HG02970 (cell line): ENCODE measurements around the gene ADISSP.
"Not testable (repeated sequence)": the region's sequence is repeated elsewhere in the genome, so short reads cannot be mapped to it uniquely, and the experiment has no call there.

ENCODE experiments used
- ATAC-seq: cut with Tn5 transposase; IDR thresholded peaks from one replicate; pipeline ENCODE4 v1.9.1; 2021; ENCODE audit warnings: mild to moderate bottlenecking, moderate library complexity, moderate number of reproducible peaks; ENCODE audit not compliant: unreplicated experiment, low FRiP score

Gene ADISSP

DNA sequence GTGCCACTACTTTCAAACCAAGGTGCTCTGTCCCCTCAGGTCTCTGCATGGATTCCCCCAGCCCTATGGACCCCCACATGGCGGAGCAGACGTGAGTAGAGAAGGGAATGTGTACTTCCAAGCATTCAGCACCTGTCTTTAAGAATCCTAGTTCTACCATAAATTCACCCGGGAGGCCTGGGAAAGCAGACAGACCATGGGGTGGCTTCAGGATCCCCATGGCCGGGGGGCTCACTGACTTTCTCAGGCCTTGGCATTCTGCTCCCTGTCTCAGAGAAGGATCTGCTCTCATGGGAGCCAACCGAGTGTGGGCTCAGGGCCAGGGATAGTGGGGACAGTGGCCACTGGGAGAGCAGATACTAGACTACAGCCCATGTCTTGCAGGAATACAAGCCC, 30.8 kb upstream of the ADISSP start:
- ATAC-seq = no peak

GRCh38 chr20:3797592-3798372, 30.2 kb upstream of the ADISSP start:
- no peak for ATAC-seq

DNA sequence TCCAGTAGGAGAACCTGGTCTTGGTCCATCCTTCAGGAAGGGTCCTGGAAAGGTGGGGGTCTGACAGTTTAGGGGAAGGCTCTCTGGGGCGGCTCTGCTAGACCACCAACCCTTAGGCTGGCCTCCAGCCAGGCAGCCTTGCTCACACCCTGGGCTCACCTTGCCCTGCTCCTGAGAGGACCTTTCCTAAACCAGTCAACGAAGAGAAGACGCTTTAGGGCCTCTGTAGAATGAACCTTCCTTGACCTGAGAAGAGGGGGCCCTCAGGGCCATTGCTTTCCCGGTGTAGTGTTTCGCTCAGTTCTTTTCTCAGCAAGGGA, 29.6 kb upstream of the ADISSP start:
- no peak for ATAC-seq

- peak; percentile 6 for ATAC-seq
Measured at GRCh38 chr20:3796477-3797225, 29.1 kb upstream of the ADISSP start.

GRCh38 chr20:3795511-3796468, 28.2 kb upstream of the ADISSP start, which contains the start of gene CDC25B:
Gene CDC25B, plus strand, starts transcription at chr20:3796310. Its CDS starts 222 bp downstream, at chr20:3796532.
- peak; percentile 50 for ATAC-seq

GRCh38 chr20:3794701-3795420, 27.3 kb upstream of the ADISSP start:
- ATAC-seq = no peak

DNA sequence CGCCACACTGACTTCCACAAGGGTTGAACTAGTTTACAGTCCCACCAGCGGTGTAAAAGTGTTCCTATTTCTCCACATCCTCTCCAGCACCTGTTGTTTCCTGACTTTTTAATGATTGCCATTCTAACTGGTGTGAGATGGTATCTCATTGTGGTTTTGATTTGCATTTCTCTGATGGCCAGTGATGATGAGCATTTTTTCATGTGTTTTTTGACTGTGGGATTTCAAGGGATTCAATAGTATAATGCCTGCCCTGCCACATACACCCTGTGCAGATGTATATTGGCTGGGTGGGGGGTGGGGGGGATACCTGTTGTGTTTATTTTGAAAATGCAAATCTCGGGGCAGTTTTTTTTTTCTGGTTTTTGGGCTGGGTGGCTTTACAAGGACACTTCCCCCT, 26.6 kb upstream of the ADISSP start:
- ATAC-seq = not testable (repeated sequence)

DNA sequence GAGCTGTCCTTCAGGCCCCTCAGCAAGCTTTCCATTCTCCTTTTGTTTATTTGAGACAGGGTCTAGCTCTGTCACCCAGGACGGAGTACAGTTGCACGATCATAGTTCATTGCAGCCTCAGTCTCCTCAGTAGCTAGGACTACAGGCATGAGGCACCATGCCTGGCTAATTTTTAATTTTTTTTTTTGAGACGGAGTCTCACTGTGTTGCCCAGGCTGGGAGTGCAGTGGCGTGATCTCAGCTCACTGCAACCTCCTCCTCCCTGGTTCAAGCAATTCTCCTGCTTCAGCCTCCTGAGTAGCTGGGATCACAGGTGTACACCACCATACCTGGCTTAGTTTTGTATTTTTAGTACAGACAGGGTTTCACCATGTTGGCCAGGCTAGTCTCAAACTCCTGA, 21.6 kb upstream of the ADISSP start:
- not testable (repeated sequence) for ATAC-seq

DNA sequence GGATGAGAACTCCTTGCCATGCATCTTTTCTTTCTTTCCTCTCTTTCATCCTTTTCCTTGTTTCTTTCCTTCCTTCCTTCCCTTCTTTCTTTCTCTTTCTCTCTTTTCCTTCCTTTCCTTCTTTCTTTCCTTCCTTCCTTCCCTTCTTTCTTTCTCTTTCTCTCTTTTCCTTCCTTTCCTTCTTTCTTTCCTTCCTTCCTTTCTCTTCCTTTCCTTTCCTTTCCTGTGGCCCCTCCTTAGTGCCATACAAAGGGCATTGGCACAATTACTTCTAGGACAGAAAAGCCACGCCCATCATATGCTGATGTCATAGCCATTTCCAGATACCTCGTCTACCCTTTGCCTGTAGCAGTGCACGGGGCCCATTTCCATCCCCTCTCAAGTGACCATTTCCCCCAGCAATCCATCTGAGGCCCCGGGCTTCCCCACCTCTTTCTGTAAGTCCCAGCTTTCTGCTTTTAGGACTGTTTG, 21.2 kb upstream of the ADISSP start:
- no peak for ATAC-seq

DNA sequence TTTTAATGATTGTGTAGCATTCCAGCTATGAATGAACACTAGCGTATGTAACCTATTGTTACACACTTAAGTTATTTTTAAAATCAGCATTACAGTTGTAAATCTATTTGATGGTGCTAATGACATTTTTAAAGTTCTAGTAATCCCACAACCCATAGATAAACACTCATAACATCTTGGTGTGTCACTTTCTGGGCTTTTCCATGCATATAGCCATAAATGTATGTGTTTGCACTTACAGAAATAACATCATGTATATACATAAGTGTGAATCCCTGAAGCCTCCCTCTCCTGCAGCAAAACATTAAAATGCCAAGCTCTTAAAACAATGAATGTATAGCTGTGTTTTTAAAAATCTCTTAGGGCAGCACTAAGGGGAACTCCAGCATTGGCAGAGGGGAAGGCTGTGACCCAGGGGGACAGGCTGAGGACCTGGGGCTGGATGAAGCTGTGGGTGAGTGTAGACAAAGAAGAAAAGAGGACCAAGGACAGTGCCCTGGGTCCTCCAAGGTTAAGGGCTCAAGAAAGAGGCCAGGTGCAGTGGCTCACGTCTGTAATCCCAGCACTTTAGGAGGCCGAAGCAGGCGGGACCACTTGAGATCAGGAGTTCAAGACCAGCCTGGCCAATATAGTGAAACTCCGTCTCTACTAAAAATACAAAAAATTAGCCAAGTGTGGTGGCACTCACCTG, 19.9 kb upstream of the ADISSP start:
- ATAC-seq = no peak

DNA sequence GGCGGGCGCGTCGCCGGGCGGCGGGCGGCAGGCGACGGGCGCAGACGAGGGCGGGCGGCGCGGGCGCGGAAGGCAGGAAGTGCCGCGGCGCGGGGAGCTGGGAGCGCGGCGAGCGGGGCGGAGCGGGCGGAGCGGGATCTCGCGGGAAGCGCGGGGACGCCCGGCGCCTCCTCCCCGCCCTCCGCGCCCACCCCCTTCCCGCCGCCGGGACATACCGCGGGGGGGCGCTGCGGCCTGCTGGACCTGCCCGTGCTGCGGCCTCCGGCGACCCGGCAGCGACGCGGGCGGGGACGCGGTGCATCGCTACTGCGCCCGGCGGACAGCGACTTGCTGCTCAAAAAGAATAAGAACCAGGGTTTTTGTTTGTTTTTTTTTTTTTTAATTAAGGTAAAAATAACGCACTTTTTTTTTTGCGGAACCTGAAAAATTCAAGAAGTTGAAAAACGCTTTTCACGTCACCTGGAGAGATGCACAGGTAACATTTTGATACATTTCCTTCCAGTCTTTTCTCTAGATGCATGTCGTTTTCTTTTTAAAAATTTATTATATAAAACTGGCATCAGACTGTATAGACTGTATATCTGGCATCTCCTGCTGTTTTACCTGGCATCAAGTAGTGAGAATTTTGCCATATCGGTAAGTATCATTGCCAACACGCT, 19.2 kb upstream of the ADISSP start, which contains the start of gene CENPB:
Gene CENPB (minus strand): TSS at position 76 of the 659 bp plus-strand sequence. CDS start 257 bp downstream, outside the sequence.
- peak; percentile 86 for ATAC-seq

DNA sequence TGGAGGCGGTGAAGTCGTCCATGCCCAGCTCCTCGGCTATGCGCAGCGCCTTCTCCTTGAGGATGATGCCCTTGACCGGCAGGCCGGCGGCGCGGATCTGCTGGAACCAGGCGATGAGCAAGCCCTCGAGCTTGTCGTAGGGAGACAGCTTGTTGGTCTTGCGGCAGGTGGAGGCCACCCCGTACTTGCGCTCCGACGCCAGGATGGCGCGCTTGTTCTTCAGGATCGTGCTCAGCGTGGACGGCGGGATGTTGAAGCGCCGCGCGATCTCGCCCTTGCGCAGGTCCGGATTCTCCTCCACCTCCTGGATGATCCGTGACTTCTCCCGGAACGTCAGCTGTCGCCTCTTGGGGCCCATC, 18.6 kb upstream of the ADISSP start:
- ATAC-seq = peak; percentile 19

DNA sequence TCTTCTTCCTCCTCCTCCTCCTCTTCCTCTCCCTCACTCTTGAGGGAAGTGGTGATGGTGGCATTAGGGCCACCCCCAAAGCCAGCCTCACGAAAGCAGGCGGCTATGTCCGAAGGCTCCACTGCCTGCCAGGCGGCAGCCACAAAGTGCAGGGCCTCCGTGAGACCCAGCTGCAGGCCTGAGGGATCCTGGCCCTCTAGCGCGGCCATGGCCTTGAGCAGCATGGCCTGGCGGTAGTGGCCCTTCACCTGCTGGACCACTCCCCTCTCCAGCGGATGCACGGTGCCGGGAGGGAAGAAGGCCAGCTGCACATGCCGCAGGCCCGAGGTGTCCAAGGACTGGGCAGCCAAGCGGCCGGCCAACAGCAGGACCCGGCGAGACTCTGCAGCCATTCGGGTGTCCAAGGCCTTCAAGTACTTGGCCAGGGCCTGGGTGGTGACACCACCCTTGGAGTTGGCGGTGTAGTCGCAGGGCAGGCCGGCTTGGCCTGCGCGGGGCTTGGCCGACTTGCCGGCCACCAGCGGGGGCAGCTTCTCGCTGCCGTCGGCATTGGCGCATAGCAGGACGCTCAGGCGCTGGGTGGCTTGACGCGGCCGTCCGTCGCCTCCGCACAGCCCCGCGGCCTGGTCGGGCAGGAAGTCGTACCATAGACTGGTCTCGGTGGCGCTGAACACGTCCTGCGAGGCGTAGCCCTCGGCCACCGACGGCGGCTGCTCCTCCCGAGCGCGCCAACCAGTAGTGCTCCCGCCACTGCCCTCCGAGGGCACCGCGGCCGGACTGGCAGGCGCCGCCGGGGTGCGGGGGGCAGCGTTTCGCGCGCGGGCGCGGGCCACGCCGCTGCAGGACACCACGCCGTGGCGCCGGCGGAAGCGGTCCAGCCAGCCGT, 17.9 kb upstream of the ADISSP start:
- ATAC-seq = no peak

GRCh38 chr20:3784863-3785239, 17.3 kb upstream of the ADISSP start:
- ATAC-seq = no peak

- ATAC-seq = no peak
Measured at GRCh38 chr20:3784216-3784853, 16.8 kb upstream of the ADISSP start.

DNA sequence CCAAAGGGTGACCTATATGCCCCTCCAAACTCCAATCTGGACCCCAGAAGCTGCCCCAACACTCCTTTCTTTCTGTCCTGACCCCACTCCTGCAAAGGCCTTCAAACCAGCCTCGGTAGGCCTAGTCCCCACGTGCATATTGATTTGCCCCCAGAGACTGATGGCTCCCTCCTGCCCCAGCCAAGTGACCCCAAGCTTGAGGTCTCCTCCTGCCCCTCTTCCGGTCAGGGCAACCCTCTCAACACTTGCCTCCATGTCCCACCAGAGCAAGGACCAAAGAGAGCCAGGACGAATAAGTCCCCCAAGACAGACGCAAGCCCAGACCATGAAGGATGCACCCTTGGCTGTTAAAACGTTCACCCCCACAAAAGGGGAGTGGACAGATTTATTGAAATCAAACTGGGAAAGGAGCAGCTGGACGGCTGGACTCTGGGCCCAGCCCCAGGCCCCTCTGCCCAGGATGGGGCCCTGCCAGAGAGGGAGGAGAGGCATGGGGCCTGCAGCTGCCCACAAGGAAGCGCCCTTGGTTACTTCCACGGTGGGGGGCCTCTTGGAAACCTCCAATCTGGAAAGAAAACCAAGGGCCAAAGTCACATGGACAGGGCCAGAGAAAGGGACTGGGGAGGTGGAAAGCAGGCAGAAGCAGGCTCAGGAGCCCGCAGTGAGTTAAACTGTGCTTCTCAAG, 16.1 kb upstream of the ADISSP start:
- ATAC-seq = no peak

DNA sequence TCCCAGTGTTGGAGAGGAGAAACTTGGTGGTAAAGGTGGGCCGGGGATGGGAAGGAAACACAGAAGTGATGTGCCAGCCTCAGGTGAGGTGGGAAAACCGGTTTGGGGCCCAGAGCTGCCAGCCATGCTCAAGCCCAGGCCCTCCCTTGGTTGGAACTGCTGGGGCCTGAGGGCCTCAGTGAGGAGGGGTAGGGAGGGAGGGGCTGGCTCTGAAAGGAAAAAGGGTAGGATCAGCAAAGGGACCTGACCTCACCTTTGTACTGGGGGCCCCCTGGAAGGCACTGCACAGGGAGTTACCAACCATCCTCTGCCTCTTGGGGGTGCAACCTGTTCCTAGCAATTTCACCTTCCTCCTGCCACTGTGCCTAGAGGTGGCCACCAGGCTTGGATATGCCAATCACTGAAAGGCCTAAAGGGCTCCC, 15.5 kb upstream of the ADISSP start:
- no peak for ATAC-seq
